Spleen (tissue), 11 donors: ENCODE measurements around the gene TMEM229B. TPM values are rescaled to one million over a fixed set of nuclear protein-coding genes. Genes with fewer than 3 reads are reported as not detected.

Experiments
- DNase-seq: peaks from one replicate; pipeline ENCODE4 v3.0.0-alpha.2; 2020
- H3K27ac ChIP-seq, 8 donors: fragments of 200-600 bp; sonication (generic) in 7 of 8; 1 replicate in 4 of 8; 2 replicates in 4 of 8; pipeline versions ENCODE4 v1.5.0 to v1.8.0; 2016 to 2021; ENCODE audit warnings: inconsistent platforms in 4 of 8, mild to moderate bottlenecking in 4 of 8, moderate library complexity in 1 of 8
- H3K27me3 ChIP-seq, 7 donors: fragments of 200-600 bp; sonication (generic) in 6 of 7; replicated peaks in 1 of 7; 1 replicate in 4 of 7; 2 replicates in 3 of 7; pipeline versions ENCODE4 v1.5.0 to v1.8.0; 2016 to 2021; ENCODE audit warnings: inconsistent platforms in 3 of 7, mild to moderate bottlenecking in 1 of 7
- H3K36me3 ChIP-seq, 6 donors: fragments of 200-600 bp; sonication (generic) in 5 of 6; 1 replicate in 4 of 6; 2 replicates in 2 of 6; pipeline versions ENCODE4 v1.5.0 to v1.8.0; 2016 to 2021; ENCODE audit warnings: inconsistent platforms in 2 of 6
- H3K4me1 ChIP-seq, 6 donors: fragments of 200-600 bp; sonication (generic) in 5 of 6; 1 replicate in 3 of 6; 2 replicates in 3 of 6; pipeline versions ENCODE4 v1.5.0 to v1.8.0; 2016 to 2021; ENCODE audit warnings: inconsistent platforms in 3 of 6
- H3K4me3 ChIP-seq, 8 donors: fragments of 200-600 bp; sonication (generic) in 7 of 8; 1 replicate in 4 of 8; 2 replicates in 4 of 8; pipeline versions ENCODE4 v1.5.0 to v1.8.0; 2016 to 2021; ENCODE audit warnings: inconsistent platforms in 4 of 8, mild to moderate bottlenecking in 4 of 8, moderate library complexity in 2 of 8
- H3K9me3 ChIP-seq, 8 donors: fragments of 200-600 bp; sonication (generic) in 7 of 8; 1 replicate in 4 of 8; 2 replicates in 4 of 8; pipeline versions ENCODE4 v1.5.0 to v1.8.0; 2016 to 2021; ENCODE audit warnings: inconsistent platforms in 4 of 8
- CTCF ChIP-seq, 11 experiments: fragments of 200-600 bp in 7 of 11; fragments of 450-650 bp in 4 of 11; sonication (generic) in 4 of 11; IDR thresholded peaks in 8 of 11; conservative IDR thresholded peaks in 3 of 11; 1 replicate in 7 of 11; 2 replicates in 4 of 11; pipeline versions ENCODE4 v1.4.0 to v1.8.0; 2016 to 2021; ENCODE audit warnings: antibody characterized with exemption in 11 of 11, inconsistent platforms in 4 of 11, mild to moderate bottlenecking in 1 of 11
- POLR2A ChIP-seq, 3 donors: fragments of 450-650 bp; IDR thresholded peaks; one replicate each; pipeline ENCODE4 v1.5.1; 2017; ENCODE audit warnings: antibody characterized with exemption in 3 of 3, mild to moderate bottlenecking in 1 of 3
- POLR2AphosphoS5 ChIP-seq, 3 donors: sonication (generic); formaldehyde crosslinking; IDR thresholded peaks; one replicate each; pipeline ENCODE4 v1.5.1; 2017; ENCODE audit warnings: antibody characterized with exemption in 3 of 3
- WGBS, 5 donors: extraction: QIAGEN DNeasy Blood & Tissue Kit in 3 of 5; methylation state at CpG; one replicate each; pipeline versions ENCODE4 v1.1.5 to v1.1.7; 2013 to 2018; 5-methylcytosine and 5-hydroxymethylcytosine counted together
- intact Hi-C: fragments of 100-400 bp; cut with DNase I; formaldehyde crosslinking; loops from one replicate; pipeline ENCODE4 v1.15.0; 2023; ENCODE audit warnings: low total_unique reads
- microRNA-seq, 3 donors: library from miRNA; unstranded; fragments of <30 nt; microRNA quantifications; one replicate each; pipeline versions ENCODE4 to v1.1.0, GENCODE V29; 2019 to 2020
- polyA plus RNA-seq, 3 donors: library from polyadenylated mRNA; stranded (reverse); fragments of 200-250 nt; gene quantifications; one replicate each; pipeline ENCODE4 v1.2.1, GENCODE V29; 2013
- small RNA-seq, 4 donors: library from RNA; depleted of rRNA; stranded (forward); fragments of <200 nt; gene quantifications; one replicate each; pipeline ENCODE3, GENCODE V24; 2016
- total RNA-seq, 7 donors: library from RNA; depleted of rRNA in 3 of 7; stranded (reverse); fragments of >200 nt in 3 of 7; fragmentation: NEBNext Ultra II Directional in 4 of 7; extraction: Animal tissue kit (Norgen Biotek cat#: 25700) in 4 of 7; gene quantifications; one replicate each; pipeline versions ENCODE4 v1.1.0 to v1.2.1, GENCODE V29; 2016 to 2021
- donor health status: healthy with polysubstance abuse.
- donor health status: DM: no; HTN: no; CAD: no; lungs with moderate emphysema.
- donor health status: DM: no; HTN: no; CAD: no.
- donor health status: Bipolar disorder and iron deficiency.
- donor health status: healthy.
- donor health status: DM: no; HTN: no; CAD: no.
- donor health status: DM: yes; HTN: yes; CAD: no.

The TMEM229B gene
- total and polyA plus RNA-seq, 10 donors: 3.0 to 36.0 (median 25.2) TPM

DNA sequence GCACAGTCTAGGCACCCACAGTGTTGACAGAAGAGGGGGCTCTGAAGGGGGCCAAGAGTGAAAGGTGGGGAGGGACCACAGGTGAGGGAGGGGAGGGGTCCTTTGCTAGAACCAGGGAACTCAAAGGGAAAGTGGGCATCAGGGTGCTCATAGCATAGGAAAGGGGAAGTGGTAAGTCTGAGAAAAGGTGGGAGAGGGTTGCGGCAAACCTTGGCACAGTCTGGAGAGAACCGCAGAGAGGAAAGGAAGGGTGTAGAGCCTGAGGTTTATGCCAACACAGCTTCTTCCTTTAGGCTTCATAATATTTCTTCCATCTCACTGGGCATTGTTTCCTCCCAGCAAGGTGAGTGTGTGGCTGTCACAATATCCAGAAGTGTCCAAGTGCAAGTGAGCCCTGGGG, 65.1 kb downstream of the TMEM229B start:
- no peak overlapping the region for H3K27ac ChIP-seq
- H3K9me3 ChIP-seq: no peaks in the 10 kb centered on the region
- no peak for TF ChIP-seq POLR2A (IDR thresholded peaks at IDR 0.05)
- no peak for TF ChIP-seq POLR2AphosphoS5 (IDR thresholded peaks at IDR 0.05)
- no peak for TF ChIP-seq CTCF (IDR thresholded peaks at IDR 0.05 in 8 of 11, conservative IDR thresholded peaks at IDR 0.05 in 3 of 11)
- peaks cover 0 to 9% (median 6%) of the 10 kb centered on the region in 6 donors for H3K4me1 ChIP-seq
- intact Hi-C loops: no loop called here
- peaks cover 0 to 45% (median 2%) of the 10 kb centered on the region in 7 donors for H3K27me3 ChIP-seq
- H3K4me3 ChIP-seq: no peak overlapping the region
- no peak for DNase-seq
- H3K36me3 ChIP-seq: no peaks in the 10 kb centered on the region
- WGBS, 5 donors: 18 to 40% (median 20%) methylated on average over 2 of the region's 2 CpGs

DNA sequence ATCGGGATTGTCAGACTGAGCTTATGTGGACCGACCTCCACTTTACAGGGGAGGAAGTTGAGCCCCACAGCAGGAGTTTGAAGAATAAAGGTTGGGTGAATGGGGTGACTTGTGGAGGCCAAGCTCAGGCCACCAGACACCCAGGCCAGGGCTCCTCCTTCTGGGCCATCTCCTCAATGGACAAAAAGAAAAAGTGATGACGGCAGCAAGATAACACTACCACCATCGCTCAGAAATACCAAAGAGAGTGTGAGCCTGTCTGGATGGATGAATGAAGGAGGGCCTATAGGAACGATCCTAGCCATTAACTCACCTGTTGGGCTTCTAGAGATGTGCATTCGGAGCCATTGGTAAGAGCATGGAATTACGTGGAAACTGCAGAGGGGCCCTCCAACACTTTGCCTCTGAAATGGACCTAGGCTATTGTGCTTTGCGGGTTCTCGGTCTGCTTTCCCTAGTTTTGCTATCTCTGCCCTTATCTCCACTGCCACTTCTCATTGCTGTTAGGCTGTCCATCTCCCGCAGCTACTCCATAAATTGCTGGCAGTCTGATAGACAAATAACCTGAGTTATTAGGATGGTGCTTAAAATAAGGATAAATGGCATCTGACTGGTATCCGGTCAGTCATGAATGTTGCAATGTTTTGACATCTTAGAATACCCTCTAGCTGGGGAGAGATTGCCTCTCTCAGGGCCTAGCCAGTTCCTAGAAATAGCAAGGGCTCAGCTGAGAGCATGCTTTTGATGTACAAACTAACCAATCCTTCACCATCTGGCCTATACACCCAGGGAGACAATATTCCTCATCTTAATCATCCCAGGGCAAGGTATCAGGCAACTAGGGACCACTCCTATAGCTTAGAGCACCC, 66.9 kb downstream of the TMEM229B start:
- WGBS, 5 donors: 83 to 93% (median 88%) methylated on average over 11 of the region's 11 CpGs
- TF ChIP-seq POLR2AphosphoS5 (IDR thresholded peaks at IDR 0.05): no peak
- no peak for TF ChIP-seq CTCF (IDR thresholded peaks at IDR 0.05 in 8 of 11, conservative IDR thresholded peaks at IDR 0.05 in 3 of 11)
- TF ChIP-seq POLR2A (IDR thresholded peaks at IDR 0.05): no peak
- no peak overlapping the region for H3K4me3 ChIP-seq
- H3K27me3 ChIP-seq: peaks cover 0 to 40% (median 1%) of the 10 kb centered on the region in 7 donors
- H3K4me1 ChIP-seq: no peaks in the 10 kb centered on the region
- DNase-seq: no peak
- no peaks in the 10 kb centered on the region for H3K36me3 ChIP-seq
- intact Hi-C loops: no loop called here
- H3K9me3 ChIP-seq: no peaks in the 10 kb centered on the region
- no peak overlapping the region for H3K27ac ChIP-seq

Small RNAs within 50 kb of the gene (microRNA-seq; reads per million reads assigned to microRNA genes)
- gene MIR5694: 0 reads per million in 3 donors

Small RNAs within 50 kb of the gene (small RNA-seq; reads per million reads assigned to genes)
- 0 reads per million in 4 donors for gene MIR5694

Other genes starting within 250 kb of the TMEM229B start
- 10 to 100 TPM; 13.0 to 26.8 (median 21.2) TPM for gene PALS1, start 247.3 kb downstream of the TMEM229B start, total RNA-seq
- 1 to 10 TPM; 2.0 to 4.6 (median 2.3) TPM for gene PALS1, start 247.3 kb downstream of the TMEM229B start, polyA plus RNA-seq
- gene ATP6V1D, start 128.9 kb downstream of the TMEM229B start, total RNA-seq: 10 to 100 TPM; 42.1 to 72.6 (median 49.8) TPM
- gene ATP6V1D, start 128.9 kb downstream of the TMEM229B start, polyA plus RNA-seq: 10 to 100 TPM; 15.0 to 33.7 (median 28.3) TPM
- gene EIF2S1, start 128.4 kb downstream of the TMEM229B start, total RNA-seq: 10 to 100 TPM; 41.2 to 68.6 (median 56.1) TPM
- gene EIF2S1, start 128.4 kb downstream of the TMEM229B start, polyA plus RNA-seq: 10 to 100 TPM; 13.9 to 51.4 (median 26.3) TPM
- 1 to 10 TPM in 1 of 7 donors, under 1 TPM in 3, not detected in 3; 0.76 to 2.1 (median 0.98) TPM for gene PLEK2, start 76.6 kb downstream of the TMEM229B start, total RNA-seq
- under 1 TPM; 0.18 to 0.64 (median 0.20) TPM for gene PLEK2, start 76.6 kb downstream of the TMEM229B start, polyA plus RNA-seq
- 1 to 10 TPM; 1.7 to 7.1 (median 5.0) TPM for gene PLEKHH1, start 44.6 kb upstream of the TMEM229B start, total RNA-seq
- gene PLEKHH1, start 44.6 kb upstream of the TMEM229B start, polyA plus RNA-seq: 1 to 10 TPM in 2 of 3 donors, under 1 TPM in 1; 0.56 to 5.1 (median 1.1) TPM
- 10 to 100 TPM; 16.3 to 43.1 (median 23.4) TPM for gene PIGH, start 111.5 kb upstream of the TMEM229B start, total RNA-seq
- gene PIGH, start 111.5 kb upstream of the TMEM229B start, polyA plus RNA-seq: 10 to 100 TPM; 21.9 to 30.0 (median 24.8) TPM
- gene ARG2, start 131.2 kb upstream of the TMEM229B start, total RNA-seq: 1 to 10 TPM in 6 of 7 donors, under 1 TPM in 1; 0.80 to 4.7 (median 1.8) TPM
- gene ARG2, start 131.2 kb upstream of the TMEM229B start, polyA plus RNA-seq: 1 to 10 TPM in 1 of 3 donors, under 1 TPM in 2; 0.64 to 1.0 (median 0.82) TPM
- gene VTI1B, start 185.9 kb upstream of the TMEM229B start, total RNA-seq: 10 to 100 TPM; 61.5 to 84.1 (median 67.3) TPM
- gene VTI1B, start 185.9 kb upstream of the TMEM229B start, polyA plus RNA-seq: 10 to 100 TPM; 42.1 to 58.9 (median 56.6) TPM
- 10 to 100 TPM; 29.6 to 49.9 (median 35.5) TPM for gene RDH11, start 207.0 kb upstream of the TMEM229B start, total RNA-seq
- 10 to 100 TPM; 18.0 to 20.9 (median 18.7) TPM for gene RDH11, start 207.0 kb upstream of the TMEM229B start, polyA plus RNA-seq
- not detected for gene RDH12, start 213.2 kb upstream of the TMEM229B start, total RNA-seq
- gene RDH12, start 213.2 kb upstream of the TMEM229B start, polyA plus RNA-seq: under 1 TPM in 2 of 3 donors, not detected in 1; 0.08 to 0.10 TPM